Chondrocyte (in vitro differentiated cells): Measurements from ENCODE around the gene GARNL3. TPM values are rescaled to one million over a fixed set of nuclear protein-coding genes. Genes with fewer than 3 reads are reported as not detected.

ENCODE experiments used
- DNase-seq: peaks from one replicate; pipeline ENCODE4 v3.0.0; 2021; ENCODE audit warnings: mixed read lengths, low spot score
- H3K27ac Mint-ChIP-seq: one replicate; pipeline ENCODE4 v1.8.0; 2021; ENCODE audit warnings: mild to moderate bottlenecking, moderate library complexity, mixed read lengths; ENCODE audit not compliant: unreplicated experiment
- H3K27me3 Mint-ChIP-seq: 2 replicates; pipeline ENCODE4 v1.8.0; 2021; ENCODE audit warnings: low read depth, mixed read lengths
- H3K36me3 Mint-ChIP-seq: 2 replicates; pipeline ENCODE4 v1.8.0; 2021; ENCODE audit warnings: low read depth, mixed read lengths
- H3K4me1 Mint-ChIP-seq: 2 replicates; pipeline ENCODE4 v1.8.0; 2021; ENCODE audit warnings: low read depth, mild to moderate bottlenecking, mixed read lengths
- H3K4me3 Mint-ChIP-seq: one replicate; pipeline ENCODE4 v1.8.0; 2021; ENCODE audit warnings: mild to moderate bottlenecking, moderate library complexity, mixed read lengths; ENCODE audit not compliant: unreplicated experiment
- H3K9me3 Mint-ChIP-seq: 2 replicates; pipeline ENCODE4 v1.8.0; 2021; ENCODE audit warnings: low read depth, mixed read lengths
- CTCF ChIP-seq: fragments of 200-600 bp; sonication (generic); IDR thresholded peaks from 2 replicates; pipeline ENCODE4 v1.5.0; 2021; ENCODE audit warnings: antibody characterized with exemption, mild to moderate bottlenecking, moderate library complexity
- long read RNA-seq: library from polyadenylated mRNA; stranded (forward); transcript quantifications from one replicate; pipeline ENCODE4 v2.0.0, GENCODE V29; 2021
- total RNA-seq: library from RNA; stranded (reverse); gene quantifications from 3 replicates; pipeline ENCODE4 v1.2.1, GENCODE V29; 2021

GARNL3 gene, protein sequence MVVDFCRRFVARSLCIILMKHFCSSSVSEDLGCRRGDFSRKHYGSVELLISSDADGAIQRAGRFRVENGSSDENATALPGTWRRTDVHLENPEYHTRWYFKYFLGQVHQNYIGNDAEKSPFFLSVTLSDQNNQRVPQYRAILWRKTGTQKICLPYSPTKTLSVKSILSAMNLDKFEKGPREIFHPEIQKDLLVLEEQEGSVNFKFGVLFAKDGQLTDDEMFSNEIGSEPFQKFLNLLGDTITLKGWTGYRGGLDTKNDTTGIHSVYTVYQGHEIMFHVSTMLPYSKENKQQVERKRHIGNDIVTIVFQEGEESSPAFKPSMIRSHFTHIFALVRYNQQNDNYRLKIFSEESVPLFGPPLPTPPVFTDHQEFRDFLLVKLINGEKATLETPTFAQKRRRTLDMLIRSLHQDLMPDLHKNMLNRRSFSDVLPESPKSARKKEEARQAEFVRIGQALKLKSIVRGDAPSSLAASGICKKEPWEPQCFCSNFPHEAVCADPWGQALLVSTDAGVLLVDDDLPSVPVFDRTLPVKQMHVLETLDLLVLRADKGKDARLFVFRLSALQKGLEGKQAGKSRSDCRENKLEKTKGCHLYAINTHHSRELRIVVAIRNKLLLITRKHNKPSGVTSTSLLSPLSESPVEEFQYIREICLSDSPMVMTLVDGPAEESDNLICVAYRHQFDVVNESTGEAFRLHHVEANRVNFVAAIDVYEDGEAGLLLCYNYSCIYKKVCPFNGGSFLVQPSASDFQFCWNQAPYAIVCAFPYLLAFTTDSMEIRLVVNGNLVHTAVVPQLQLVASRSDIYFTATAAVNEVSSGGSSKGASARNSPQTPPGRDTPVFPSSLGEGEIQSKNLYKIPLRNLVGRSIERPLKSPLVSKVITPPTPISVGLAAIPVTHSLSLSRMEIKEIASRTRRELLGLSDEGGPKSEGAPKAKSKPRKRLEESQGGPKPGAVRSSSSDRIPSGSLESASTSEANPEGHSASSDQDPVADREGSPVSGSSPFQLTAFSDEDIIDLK
- 8.9 to 10.0 TPM (median 8.9 TPM) in 3 replicates for total RNA-seq
- long read RNA-seq, partial matches to known transcripts = 0 of 6 reads
- long read RNA-seq, other reads (novel, unspliced or antisense) = 6 of 6 reads

DNA sequence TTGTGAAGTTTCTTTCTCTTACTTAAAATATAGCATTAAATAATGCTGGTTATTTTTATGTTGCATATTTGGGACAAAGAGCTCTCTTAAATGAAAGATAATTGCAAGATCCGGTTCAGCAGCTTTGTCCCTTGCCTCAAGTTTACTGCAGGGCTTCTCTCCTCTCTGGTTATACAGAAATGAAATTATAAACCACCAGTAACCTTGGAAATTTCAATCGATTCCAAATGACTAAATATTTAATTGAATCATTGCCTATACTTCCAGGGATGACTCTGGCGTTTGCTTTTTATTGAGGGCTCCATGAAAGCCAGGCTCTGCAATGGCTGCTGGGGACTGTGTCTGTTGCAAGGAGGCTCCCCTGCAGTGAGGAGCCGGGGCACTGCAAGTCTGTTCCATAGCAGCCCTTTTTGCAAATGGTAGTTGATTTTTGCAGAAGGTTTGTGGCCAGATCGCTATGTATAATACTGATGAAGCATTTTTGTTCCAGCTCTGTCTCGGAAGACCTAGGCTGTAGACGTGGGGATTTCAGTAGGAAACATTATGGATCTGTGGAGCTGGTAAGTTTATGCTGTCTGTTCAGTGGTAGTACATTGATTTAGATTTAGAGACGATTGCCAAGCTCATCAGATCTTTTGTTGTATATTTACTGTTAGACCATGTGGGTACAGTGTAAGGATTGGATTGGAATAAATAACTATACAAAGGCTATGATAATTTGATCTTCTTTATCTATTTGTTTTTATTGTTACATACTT, at the start of gene GARNL3:
GARNL3 (plus strand) TSS at position 313 of the 758 bp plus-strand sequence; CDS start at position 417, 104 bp downstream.
- Mint-ChIP-seq H3K27ac (no peak within 1 kb of the TSS), H3K4me3 (no peak within 1 kb of the TSS), H3K9me3 (no peaks in the 10 kb centered on the region), H3K27me3 (no peaks in the 10 kb centered on the region), H3K36me3 (no peaks in the 10 kb centered on the region), H3K4me1 (peaks cover 5% of the 10 kb centered on the region)
- DNase-seq = no peak
- TF ChIP-seq CTCF = no peak

GRCh38 chr9:127215268-127216209, 49.0 kb upstream of the GARNL3 start:
- no peak for DNase-seq
- no peaks in the 10 kb centered on the region for H3K36me3 Mint-ChIP-seq

GRCh38 chr9:127216210-127216887, 48.2 kb upstream of the GARNL3 start:
- Mint-ChIP-seq H3K27me3 (peaks cover 2% of the 10 kb centered on the region), H3K4me1 (peaks cover 6% of the 10 kb centered on the region), H3K36me3 (no peaks in the 10 kb centered on the region), H3K4me3 (no peak overlapping the region), H3K27ac (no peak overlapping the region), H3K9me3 (no peaks in the 10 kb centered on the region)
- no peak for DNase-seq
- TF ChIP-seq CTCF = no peak

More at GRCh38 chr9:127215268-127216209, 49.0 kb upstream of the GARNL3 start:
- no peak overlapping the region for H3K4me3 Mint-ChIP-seq
- peaks cover 2% of the 10 kb centered on the region for H3K27me3 Mint-ChIP-seq
- H3K27ac Mint-ChIP-seq = no peak overlapping the region
- peaks cover 6% of the 10 kb centered on the region for H3K4me1 Mint-ChIP-seq
- no peaks in the 10 kb centered on the region for H3K9me3 Mint-ChIP-seq
- no peak for TF ChIP-seq CTCF

GRCh38 chr9:127216888-127217217, 47.7 kb upstream of the GARNL3 start:
- no peak overlapping the region for H3K27ac Mint-ChIP-seq
- peaks cover 2% of the 10 kb centered on the region for H3K27me3 Mint-ChIP-seq
- H3K9me3 Mint-ChIP-seq = no peaks in the 10 kb centered on the region
- H3K36me3 Mint-ChIP-seq = no peaks in the 10 kb centered on the region
- no peak for DNase-seq
- no peak for TF ChIP-seq CTCF
- H3K4me1 Mint-ChIP-seq = peaks cover 6% of the 10 kb centered on the region
- H3K4me3 Mint-ChIP-seq = no peak overlapping the region
